Measurements from ENCODE around the gene BCLAF3.

The BCLAF3 gene

GRCh38 chrX:20005883-20006282, 15.0 kb upstream of the BCLAF3 start:
- TF ChIP-seq L3MBTL2 (conservative IDR thresholded peaks at IDR 0.05) (no peak), NFRKB (IDR thresholded peaks at IDR 0.05) (no peak), FOXK2 (IDR thresholded peaks at IDR 0.05) (no peak), HDGF (IDR thresholded peaks at IDR 0.05; ENCODE audit: borderline replicate concordance) (no peak), FOXM1 (IDR thresholded peaks at IDR 0.05; ENCODE audit: borderline replicate concordance) (no peak), TARDBP (IDR thresholded peaks at IDR 0.05) (no peak), ELF4 (IDR thresholded peaks at IDR 0.05) (no peak), BHLHE40 (IDR thresholded peaks at IDR 0.05; ENCODE audit: borderline replicate concordance) (no peak), CTBP1 (IDR thresholded peaks at IDR 0.05; ENCODE audit: borderline replicate concordance) (no peak), SUZ12 (IDR thresholded peaks at IDR 0.05) (no peak), LEF1 (IDR thresholded peaks at IDR 0.05; ENCODE audit: borderline replicate concordance) (no peak), SP1 (IDR thresholded peaks at IDR 0.05) (no peak), PKNOX1 (IDR thresholded peaks at IDR 0.05) (no peak), ARNT (IDR thresholded peaks at IDR 0.05) (no peak), FOXA1 (IDR thresholded peaks at IDR 0.05) (no peak), ZNF384 (IDR thresholded peaks at IDR 0.05) (no peak)
- ChIA-PET POLR2A (no interaction called here), CTCF (interaction anchor here (1.2 kb wide), 1 partner anchor 101 kb away, joined by 3 read pairs; no protein-coding TSS in a partner anchor)

GRCh38 chrX:20001588-20001987, 10.7 kb upstream of the BCLAF3 start:
- ChIA-PET CTCF (no interaction called here), POLR2A (no interaction called here)
- no peak for DNase-seq (ENCODE audit: extremely low spot score)

More at GRCh38 chrX:20005883-20006282, 15.0 kb upstream of the BCLAF3 start:
- DNase-seq (ENCODE audit: extremely low spot score) = no peak

GRCh38 chrX:19991350-19991718, 473 bp upstream of the BCLAF3 start:
- TF ChIP-seq ARNT (IDR thresholded peaks at IDR 0.05) (no peak), NFRKB (IDR thresholded peaks at IDR 0.05) (no peak), ELF4 (IDR thresholded peaks at IDR 0.05) (no peak), SUZ12 (IDR thresholded peaks at IDR 0.05) (no peak), L3MBTL2 (conservative IDR thresholded peaks at IDR 0.05) (0 out of 2 replicates have a peak, but pooled peaks have one; percentile 30)
- DNase-seq (ENCODE audit: extremely low spot score) = no peak
- ChIA-PET CTCF (interaction anchor here (0.5 kb wide), 1 partner anchor 85 kb away, joined by 3 read pairs; no protein-coding TSS in a partner anchor), POLR2A (no interaction called here)

More at GRCh38 chrX:20001588-20001987, 10.7 kb upstream of the BCLAF3 start:
- no peak for TF ChIP-seq BHLHE40 (IDR thresholded peaks at IDR 0.05; ENCODE audit: borderline replicate concordance)
- TF ChIP-seq FOXA1 (IDR thresholded peaks at IDR 0.05) = no peak
- no peak for TF ChIP-seq TARDBP (IDR thresholded peaks at IDR 0.05)
- no peak for TF ChIP-seq FOXK2 (IDR thresholded peaks at IDR 0.05)
- TF ChIP-seq L3MBTL2 (conservative IDR thresholded peaks at IDR 0.05) = no peak
- no peak for TF ChIP-seq ELF4 (IDR thresholded peaks at IDR 0.05)
- TF ChIP-seq FOXM1 (IDR thresholded peaks at IDR 0.05; ENCODE audit: borderline replicate concordance) = no peak
- no peak for TF ChIP-seq PKNOX1 (IDR thresholded peaks at IDR 0.05)
- TF ChIP-seq SUZ12 (IDR thresholded peaks at IDR 0.05) = no peak
- TF ChIP-seq ARNT (IDR thresholded peaks at IDR 0.05) = no peak
- no peak for TF ChIP-seq SP1 (IDR thresholded peaks at IDR 0.05)
- no peak for TF ChIP-seq HDGF (IDR thresholded peaks at IDR 0.05; ENCODE audit: borderline replicate concordance)
- TF ChIP-seq NFRKB (IDR thresholded peaks at IDR 0.05) = no peak
- TF ChIP-seq CTBP1 (IDR thresholded peaks at IDR 0.05; ENCODE audit: borderline replicate concordance) = no peak
- TF ChIP-seq LEF1 (IDR thresholded peaks at IDR 0.05; ENCODE audit: borderline replicate concordance) = no peak
- TF ChIP-seq ZNF384 (IDR thresholded peaks at IDR 0.05) = no peak

GRCh38 chrX:19990151-19990555, 708 bp downstream of the BCLAF3 start:
- ChIA-PET CTCF (no interaction called here), POLR2A (no interaction called here)
- no peak for TF ChIP-seq L3MBTL2 (conservative IDR thresholded peaks at IDR 0.05)
- no peak for DNase-seq (ENCODE audit: extremely low spot score)

GRCh38 chrX:19987856-19988255, 3.0 kb downstream of the BCLAF3 start:
- DNase-seq (ENCODE audit: extremely low spot score) = no peak
- TF ChIP-seq CTBP1 (IDR thresholded peaks at IDR 0.05; ENCODE audit: borderline replicate concordance) (no peak), ARNT (IDR thresholded peaks at IDR 0.05) (no peak), BHLHE40 (IDR thresholded peaks at IDR 0.05; ENCODE audit: borderline replicate concordance) (no peak), ELF4 (IDR thresholded peaks at IDR 0.05) (no peak), FOXM1 (IDR thresholded peaks at IDR 0.05; ENCODE audit: borderline replicate concordance) (no peak), LEF1 (IDR thresholded peaks at IDR 0.05; ENCODE audit: borderline replicate concordance) (no peak)
- POLR2A ChIA-PET = no interaction called here
- CTCF ChIA-PET = no interaction called here

GRCh38 chrX:19986531-19986930, 4.3 kb downstream of the BCLAF3 start:
- TF ChIP-seq NFRKB (IDR thresholded peaks at IDR 0.05) (no peak), HDGF (IDR thresholded peaks at IDR 0.05; ENCODE audit: borderline replicate concordance) (no peak), FOXA1 (IDR thresholded peaks at IDR 0.05) (no peak), CTBP1 (IDR thresholded peaks at IDR 0.05; ENCODE audit: borderline replicate concordance) (no peak), ZNF384 (IDR thresholded peaks at IDR 0.05) (no peak), LEF1 (IDR thresholded peaks at IDR 0.05; ENCODE audit: borderline replicate concordance) (no peak), FOXM1 (IDR thresholded peaks at IDR 0.05; ENCODE audit: borderline replicate concordance) (no peak), SUZ12 (IDR thresholded peaks at IDR 0.05) (no peak), BHLHE40 (IDR thresholded peaks at IDR 0.05; ENCODE audit: borderline replicate concordance) (no peak), TARDBP (IDR thresholded peaks at IDR 0.05) (no peak), ARNT (IDR thresholded peaks at IDR 0.05) (no peak), PKNOX1 (IDR thresholded peaks at IDR 0.05) (no peak), FOXK2 (IDR thresholded peaks at IDR 0.05) (no peak), SP1 (IDR thresholded peaks at IDR 0.05) (no peak), L3MBTL2 (conservative IDR thresholded peaks at IDR 0.05) (no peak), ELF4 (IDR thresholded peaks at IDR 0.05) (no peak)
- ChIA-PET POLR2A (no interaction called here), CTCF (no interaction called here)
- DNase-seq (ENCODE audit: extremely low spot score) = no peak
